ENCODE results near the gene CRY2. TPM values are rescaled to one million over a fixed set of nuclear protein-coding genes. Genes with fewer than 3 reads are reported as not detected.
"Not testable (repeated sequence)": the region's sequence is repeated elsewhere in the genome, so short reads cannot be mapped to it uniquely, and the experiment has no call there.

CRY2 gene
- polyA plus RNA-seq, 1 donor (not counting 4 experiments of a cell fraction or from before 2014, with no cell fraction given) = 7.9 TPM

GRCh38 chr11:45905095-45905494 lies 57.8 kb downstream of the CRY2 start:
- FAIRE-seq (no peak), DNase-seq (ENCODE audit: low read depth, low spot score) (no peak)
- no peaks in the 10 kb centered on the region for H4K20me1 ChIP-seq (ENCODE audit: control insufficient read depth, extremely low read depth, insufficient read depth, low read length)
- dilution Hi-C loops (cut with MboI; ENCODE audit: extremely low pct_ligation_motif_present, low sequenced_read_pairs) = no loop called here
- H3K27me3 ChIP-seq (ENCODE audit: control insufficient read depth, extremely low read depth, insufficient read depth, low read length) = peaks cover 16% of the 10 kb centered on the region
- H3K36me3 ChIP-seq (ENCODE audit: control insufficient read depth in 2 of 2, extremely low read depth in 1 of 2, insufficient read depth in 2 of 2, low read length in 2 of 2) = peaks cover 5 to 6% of the 10 kb centered on the region in 2 experiments
- H2AFZ ChIP-seq (ENCODE audit: control insufficient read depth, low read length) = no peak overlapping the region
- no peaks in the 10 kb centered on the region for H3K9me3 ChIP-seq (ENCODE audit: control insufficient read depth, low read depth, low read length)
- no peak overlapping the region for H3K4me2 ChIP-seq (ENCODE audit: control insufficient read depth, extremely low read depth, insufficient read depth, low read depth, low read length)
- no peaks in the 10 kb centered on the region for H3K79me2 ChIP-seq (ENCODE audit: control insufficient read depth, insufficient read depth, low read length)
- H3K4me3 ChIP-seq (ENCODE audit: control insufficient read depth in 2 of 3, extremely low read depth in 1 of 3, insufficient read depth in 2 of 3, low read depth in 1 of 3, low read length in 3 of 3) = no peak overlapping the region
- H3K9me1 ChIP-seq (ENCODE audit: control insufficient read depth, extremely low read depth, insufficient read depth, low read length) = no peaks in the 10 kb centered on the region
- TF ChIP-seq EZH2 (IDR thresholded peaks at IDR 0.05; ENCODE audit: low read length) (no peak), CTCF (optimal IDR thresholded peaks at IDR 0.05 in 1 of 3, IDR thresholded peaks at IDR 0.05 in 1 of 3, conservative IDR thresholded peaks at IDR 0.05 in 1 of 3; ENCODE audit: extremely low read depth in 1 of 3, insufficient read depth in 2 of 3, low read length in 3 of 3) (no peak)
- no peak overlapping the region for H3K9ac ChIP-seq (ENCODE audit: control insufficient read depth, extremely low read depth, insufficient read depth, low read length)
- H3K27ac ChIP-seq (ENCODE audit: control insufficient read depth, insufficient read depth, low read length) = no peak overlapping the region
- H3K4me1 ChIP-seq (ENCODE audit: control insufficient read depth, extremely low read depth, insufficient read depth, low read length) = peaks cover 3% of the 10 kb centered on the region

- peaks cover 12% of the 10 kb centered on the region for H3K27me3 ChIP-seq (ENCODE audit: control insufficient read depth, extremely low read depth, insufficient read depth, low read length)
- H3K9me3 ChIP-seq (ENCODE audit: control insufficient read depth, low read depth, low read length); H3K36me3 ChIP-seq (ENCODE audit: control insufficient read depth in 2 of 2, extremely low read depth in 1 of 2, insufficient read depth in 2 of 2, low read length in 2 of 2); H3K9ac ChIP-seq (ENCODE audit: control insufficient read depth, extremely low read depth, insufficient read depth, low read length); H3K9me1 ChIP-seq (ENCODE audit: control insufficient read depth, extremely low read depth, insufficient read depth, low read length); H2AFZ ChIP-seq (ENCODE audit: control insufficient read depth, low read length); H3K4me3 ChIP-seq (ENCODE audit: control insufficient read depth in 2 of 3, extremely low read depth in 1 of 3, insufficient read depth in 2 of 3, low read depth in 1 of 3, low read length in 3 of 3); FAIRE-seq; H3K4me2 ChIP-seq (ENCODE audit: control insufficient read depth, extremely low read depth, insufficient read depth, low read depth, low read length); H4K20me1 ChIP-seq (ENCODE audit: control insufficient read depth, extremely low read depth, insufficient read depth, low read length); DNase-seq (ENCODE audit: low read depth, low spot score); H3K4me1 ChIP-seq (ENCODE audit: control insufficient read depth, extremely low read depth, insufficient read depth, low read length); H3K27ac ChIP-seq (ENCODE audit: control insufficient read depth, insufficient read depth, low read length); H3K79me2 ChIP-seq (ENCODE audit: control insufficient read depth, insufficient read depth, low read length); dilution Hi-C loops (cut with MboI; ENCODE audit: extremely low pct_ligation_motif_present, low sequenced_read_pairs): not testable (repeated sequence)
These were observed 58.3 kb downstream of the CRY2 start for GRCh38 chr11:45905576-45905975.

GRCh38 chr11:45906096-45906682 lies 58.9 kb downstream of the CRY2 start:
- H3K36me3 ChIP-seq (ENCODE audit: control insufficient read depth in 2 of 2, extremely low read depth in 1 of 2, insufficient read depth in 2 of 2, low read length in 2 of 2) = peaks cover 5 to 7% of the 10 kb centered on the region in 2 experiments
- TF ChIP-seq CTCF (optimal IDR thresholded peaks at IDR 0.05 in 1 of 3, IDR thresholded peaks at IDR 0.05 in 1 of 3, conservative IDR thresholded peaks at IDR 0.05 in 1 of 3; ENCODE audit: extremely low read depth in 1 of 3, insufficient read depth in 2 of 3, low read length in 3 of 3) (no peak), EZH2 (IDR thresholded peaks at IDR 0.05; ENCODE audit: low read length) (no peak)

More at GRCh38 chr11:45906096-45906682, 58.9 kb downstream of the CRY2 start:
- H3K9me1 ChIP-seq (ENCODE audit: control insufficient read depth, extremely low read depth, insufficient read depth, low read length) = no peaks in the 10 kb centered on the region
- no peaks in the 10 kb centered on the region for H4K20me1 ChIP-seq (ENCODE audit: control insufficient read depth, extremely low read depth, insufficient read depth, low read length)
- peaks cover 6% of the 10 kb centered on the region for H3K27me3 ChIP-seq (ENCODE audit: control insufficient read depth, extremely low read depth, insufficient read depth, low read length)
- no peak overlapping the region for H3K9ac ChIP-seq (ENCODE audit: control insufficient read depth, extremely low read depth, insufficient read depth, low read length)
- H3K4me1 ChIP-seq (ENCODE audit: control insufficient read depth, extremely low read depth, insufficient read depth, low read length) = no peaks in the 10 kb centered on the region
- dilution Hi-C loops (cut with MboI; ENCODE audit: extremely low pct_ligation_motif_present, low sequenced_read_pairs) = no loop called here
- no peaks in the 10 kb centered on the region for H3K9me3 ChIP-seq (ENCODE audit: control insufficient read depth, low read depth, low read length)
- no peak for FAIRE-seq
- H3K4me2 ChIP-seq (ENCODE audit: control insufficient read depth, extremely low read depth, insufficient read depth, low read depth, low read length) = no peak overlapping the region
- H3K27ac ChIP-seq (ENCODE audit: control insufficient read depth, insufficient read depth, low read length) = no peak overlapping the region
- no peak overlapping the region for H2AFZ ChIP-seq (ENCODE audit: control insufficient read depth, low read length)
- no peak for DNase-seq (ENCODE audit: low read depth, low spot score)
- H3K4me3 ChIP-seq (ENCODE audit: control insufficient read depth in 2 of 3, extremely low read depth in 1 of 3, insufficient read depth in 2 of 3, low read depth in 1 of 3, low read length in 3 of 3) = no peak overlapping the region
- H3K79me2 ChIP-seq (ENCODE audit: control insufficient read depth, insufficient read depth, low read length) = no peaks in the 10 kb centered on the region
